Measurements from ENCODE around the gene RAI1. TPM values are rescaled to one million over a fixed set of nuclear protein-coding genes. Genes with fewer than 3 reads are reported as not detected.

RAI1 gene
- total and polyA plus RNA-seq, 2 experiments from 2014 or later, result 0.87 to 0.89 TPM

DNA sequence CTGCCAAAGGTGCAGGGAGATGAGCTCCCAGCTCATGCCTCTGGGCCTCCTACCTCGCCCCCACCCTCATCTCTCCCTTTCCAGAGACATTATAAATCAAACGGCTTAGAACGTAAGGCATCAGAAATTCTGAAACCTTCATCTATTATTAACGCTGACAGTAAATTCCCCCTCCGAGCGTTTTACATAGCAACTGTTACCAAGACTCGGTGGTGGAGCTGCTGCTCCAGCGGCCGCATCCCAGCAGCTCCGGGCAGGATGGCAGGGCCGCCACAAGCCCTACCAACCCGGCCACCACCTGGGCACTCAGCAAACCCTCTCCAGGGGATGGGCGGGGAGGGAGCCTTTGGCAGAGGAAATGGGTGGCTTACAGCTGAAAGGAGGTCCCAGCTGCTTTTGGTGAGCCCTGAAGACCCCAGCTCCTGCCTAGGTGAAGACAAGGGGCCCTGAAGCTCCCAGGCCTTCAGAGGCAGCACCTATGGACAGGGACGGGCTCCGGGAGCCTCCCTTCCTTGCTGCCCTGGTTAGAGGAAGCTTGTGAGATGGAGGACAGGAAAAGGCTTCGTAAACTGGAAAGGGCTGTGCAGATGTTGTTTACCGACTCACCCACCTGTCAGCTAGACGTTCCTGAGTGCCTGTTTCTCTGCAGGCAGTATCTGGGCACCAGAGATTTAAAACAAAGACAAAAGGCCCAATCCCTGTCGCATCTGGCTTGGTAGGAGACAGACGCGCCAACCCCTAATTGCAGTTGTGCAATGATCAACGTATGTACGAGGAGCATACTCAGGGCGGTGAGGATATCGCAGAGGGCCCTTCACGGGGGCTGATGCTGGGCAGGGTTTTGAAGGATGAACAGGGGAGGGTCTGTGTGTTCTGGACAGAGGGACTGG, 76.9 kb downstream of the RAI1 start:
- Histone ChIP-seq H3K4me3 (no peak overlapping the region), H2AFZ (no peak overlapping the region), H4K20me1 (replicated peaks; ENCODE audit: insufficient read depth) (no peaks in the 10 kb centered on the region), H3K9me2 (ENCODE audit: insufficient read depth) (no peaks in the 10 kb centered on the region), H3F3A (replicated peaks; ENCODE audit: low read depth) (0 out of 2 replicates have a peak, but pooled peaks cover 2% of the 10 kb centered on the region), H3K79me2 (replicated peaks; ENCODE audit: insufficient read depth) (no peaks in the 10 kb centered on the region), H3K36me3 (ENCODE audit: insufficient read depth) (no peaks in the 10 kb centered on the region), H3K27ac (ENCODE audit: low read depth) (no peak overlapping the region), H3K4me2 (no peak overlapping the region), H3K27me3 (ENCODE audit: insufficient read depth) (no peaks in the 10 kb centered on the region), H3K4me1 (ENCODE audit: insufficient read depth) (peaks cover 6% of the 10 kb centered on the region)
- no peak for ATAC-seq
- Mint-ChIP-seq H3K4me1 (peaks cover 18% of the 10 kb centered on the region), H3K27ac (no peak overlapping the region), H3K27me3 (ENCODE audit: insufficient read depth, low read depth, poor library complexity) (peaks cover 2% of the 10 kb centered on the region), H3K9me3 (no peaks in the 10 kb centered on the region), H3K4me3 (no peak overlapping the region), H3K36me3 (ENCODE audit: low read depth) (no peaks in the 10 kb centered on the region)
- TF ChIP-seq ZNF114 (CRISPR knock-in tag; IDR thresholded peaks at IDR 0.05) (no peak), ZNF331 (CRISPR knock-in tag; IDR thresholded peaks at IDR 0.05; ENCODE audit: low read depth) (no peak), POLR2AphosphoS5 (IDR thresholded peaks at IDR 0.05; ENCODE audit: low read depth) (no peak), CREB1 (CRISPR knock-in tag; IDR thresholded peaks at IDR 0.05; ENCODE audit: low read depth) (no peak), EZH2 (IDR thresholded peaks at IDR 0.05; ENCODE audit: low read depth, unreplicated experiment) (no peak)
- TF ChIP-seq, protein P1, sequence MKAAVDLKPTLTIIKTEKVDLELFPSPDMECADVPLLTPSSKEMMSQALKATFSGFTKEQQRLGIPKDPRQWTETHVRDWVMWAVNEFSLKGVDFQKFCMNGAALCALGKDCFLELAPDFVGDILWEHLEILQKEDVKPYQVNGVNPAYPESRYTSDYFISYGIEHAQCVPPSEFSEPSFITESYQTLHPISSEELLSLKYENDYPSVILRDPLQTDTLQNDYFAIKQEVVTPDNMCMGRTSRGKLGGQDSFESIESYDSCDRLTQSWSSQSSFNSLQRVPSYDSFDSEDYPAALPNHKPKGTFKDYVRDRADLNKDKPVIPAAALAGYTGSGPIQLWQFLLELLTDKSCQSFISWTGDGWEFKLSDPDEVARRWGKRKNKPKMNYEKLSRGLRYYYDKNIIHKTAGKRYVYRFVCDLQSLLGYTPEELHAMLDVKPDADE (IDR thresholded peaks at IDR 0.05), result no peak
- TF ChIP-seq, protein P2, sequence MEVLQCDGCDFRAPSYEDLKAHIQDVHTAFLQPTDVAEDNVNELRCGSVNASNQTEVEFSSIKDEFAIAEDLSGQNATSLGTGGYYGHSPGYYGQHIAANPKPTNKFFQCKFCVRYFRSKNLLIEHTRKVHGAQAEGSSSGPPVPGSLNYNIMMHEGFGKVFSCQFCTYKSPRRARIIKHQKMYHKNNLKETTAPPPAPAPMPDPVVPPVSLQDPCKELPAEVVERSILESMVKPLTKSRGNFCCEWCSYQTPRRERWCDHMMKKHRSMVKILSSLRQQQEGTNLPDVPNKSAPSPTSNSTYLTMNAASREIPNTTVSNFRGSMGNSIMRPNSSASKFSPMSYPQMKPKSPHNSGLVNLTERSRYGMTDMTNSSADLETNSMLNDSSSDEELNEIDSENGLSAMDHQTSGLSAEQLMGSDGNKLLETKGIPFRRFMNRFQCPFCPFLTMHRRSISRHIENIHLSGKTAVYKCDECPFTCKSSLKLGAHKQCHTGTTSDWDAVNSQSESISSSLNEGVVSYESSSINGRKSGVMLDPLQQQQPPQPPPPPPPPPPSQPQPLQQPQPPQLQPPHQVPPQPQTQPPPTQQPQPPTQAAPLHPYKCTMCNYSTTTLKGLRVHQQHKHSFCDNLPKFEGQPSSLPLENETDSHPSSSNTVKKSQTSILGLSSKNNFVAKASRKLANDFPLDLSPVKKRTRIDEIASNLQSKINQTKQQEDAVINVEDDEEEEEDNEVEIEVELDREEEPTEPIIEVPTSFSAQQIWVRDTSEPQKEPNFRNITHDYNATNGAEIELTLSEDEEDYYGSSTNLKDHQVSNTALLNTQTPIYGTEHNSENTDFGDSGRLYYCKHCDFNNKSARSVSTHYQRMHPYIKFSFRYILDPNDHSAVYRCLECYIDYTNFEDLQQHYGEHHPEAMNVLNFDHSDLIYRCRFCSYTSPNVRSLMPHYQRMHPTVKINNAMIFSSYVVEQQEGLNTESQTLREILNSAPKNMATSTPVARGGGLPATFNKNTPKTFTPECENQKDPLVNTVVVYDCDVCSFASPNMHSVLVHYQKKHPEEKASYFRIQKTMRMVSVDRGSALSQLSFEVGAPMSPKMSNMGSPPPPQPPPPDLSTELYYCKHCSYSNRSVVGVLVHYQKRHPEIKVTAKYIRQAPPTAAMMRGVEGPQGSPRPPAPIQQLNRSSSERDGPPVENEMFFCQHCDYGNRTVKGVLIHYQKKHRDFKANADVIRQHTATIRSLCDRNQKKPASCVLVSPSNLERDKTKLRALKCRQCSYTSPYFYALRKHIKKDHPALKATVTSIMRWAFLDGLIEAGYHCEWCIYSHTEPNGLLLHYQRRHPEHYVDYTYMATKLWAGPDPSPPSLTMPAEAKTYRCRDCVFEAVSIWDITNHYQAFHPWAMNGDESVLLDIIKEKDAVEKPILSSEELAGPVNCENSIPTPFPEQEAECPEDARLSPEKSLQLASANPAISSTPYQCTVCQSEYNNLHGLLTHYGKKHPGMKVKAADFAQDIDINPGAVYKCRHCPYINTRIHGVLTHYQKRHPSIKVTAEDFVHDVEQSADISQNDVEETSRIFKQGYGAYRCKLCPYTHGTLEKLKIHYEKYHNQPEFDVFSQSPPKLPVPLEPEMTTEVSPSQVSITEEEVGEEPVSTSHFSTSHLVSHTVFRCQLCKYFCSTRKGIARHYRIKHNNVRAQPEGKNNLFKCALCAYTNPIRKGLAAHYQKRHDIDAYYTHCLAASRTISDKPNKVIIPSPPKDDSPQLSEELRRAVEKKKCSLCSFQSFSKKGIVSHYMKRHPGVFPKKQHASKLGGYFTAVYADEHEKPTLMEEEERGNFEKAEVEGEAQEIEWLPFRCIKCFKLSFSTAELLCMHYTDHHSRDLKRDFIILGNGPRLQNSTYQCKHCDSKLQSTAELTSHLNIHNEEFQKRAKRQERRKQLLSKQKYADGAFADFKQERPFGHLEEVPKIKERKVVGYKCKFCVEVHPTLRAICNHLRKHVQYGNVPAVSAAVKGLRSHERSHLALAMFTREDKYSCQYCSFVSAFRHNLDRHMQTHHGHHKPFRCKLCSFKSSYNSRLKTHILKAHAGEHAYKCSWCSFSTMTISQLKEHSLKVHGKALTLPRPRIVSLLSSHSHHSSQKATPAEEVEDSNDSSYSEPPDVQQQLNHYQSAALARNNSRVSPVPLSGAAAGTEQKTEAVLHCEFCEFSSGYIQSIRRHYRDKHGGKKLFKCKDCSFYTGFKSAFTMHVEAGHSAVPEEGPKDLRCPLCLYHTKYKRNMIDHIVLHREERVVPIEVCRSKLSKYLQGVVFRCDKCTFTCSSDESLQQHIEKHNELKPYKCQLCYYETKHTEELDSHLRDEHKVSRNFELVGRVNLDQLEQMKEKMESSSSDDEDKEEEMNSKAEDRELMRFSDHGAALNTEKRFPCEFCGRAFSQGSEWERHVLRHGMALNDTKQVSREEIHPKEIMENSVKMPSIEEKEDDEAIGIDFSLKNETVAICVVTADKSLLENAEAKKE (CRISPR knock-in tag; IDR thresholded peaks at IDR 0.05), result no peak
- no peak for DNase-seq (ENCODE audit: low spot score)

Data from GM23338 (cell line).